Hematopoietic multipotent progenitor cell treated with erythropoietin and hydrocortisone succinate and interleukin-3 and kit ligand, for 6 days (in vitro differentiated cells): ENCODE data around the gene GRPR.

ENCODE experiments used
- DNase-seq: peaks from one replicate; pipeline ENCODE4 v3.0.0-alpha.2; 2015

Gene GRPR

GRCh38 chrX:16186380-16187007 lies 63.1 kb downstream of the GRPR start:
- DNase-seq: no peak

- DNase-seq: no peak
Observed at GRCh38 chrX:16187024-16187760, 63.8 kb downstream of the GRPR start.

- no peak for DNase-seq
Observed at GRCh38 chrX:16188687-16189086, 65.3 kb downstream of the GRPR start.

GRCh38 chrX:16191605-16192004 lies 68.2 kb downstream of the GRPR start:
- no peak for DNase-seq

GRCh38 chrX:16196829-16197228 lies 73.5 kb downstream of the GRPR start:
- DNase-seq: no peak

GRCh38 chrX:16199343-16199742 lies 76.0 kb downstream of the GRPR start:
- no peak for DNase-seq

- no peak for DNase-seq
Observed at GRCh38 chrX:16202943-16203342, 79.6 kb downstream of the GRPR start.
